Hippocampal formation (tissue), 2 donors: ENCODE data around the gene EPB41L1.

Source experiments
- DNase-seq, 2 donors: peaks; one replicate each; lab custom pipeline; 2025; lab: John Stamatoyannopoulos, UW

EPB41L1 gene

DNA sequence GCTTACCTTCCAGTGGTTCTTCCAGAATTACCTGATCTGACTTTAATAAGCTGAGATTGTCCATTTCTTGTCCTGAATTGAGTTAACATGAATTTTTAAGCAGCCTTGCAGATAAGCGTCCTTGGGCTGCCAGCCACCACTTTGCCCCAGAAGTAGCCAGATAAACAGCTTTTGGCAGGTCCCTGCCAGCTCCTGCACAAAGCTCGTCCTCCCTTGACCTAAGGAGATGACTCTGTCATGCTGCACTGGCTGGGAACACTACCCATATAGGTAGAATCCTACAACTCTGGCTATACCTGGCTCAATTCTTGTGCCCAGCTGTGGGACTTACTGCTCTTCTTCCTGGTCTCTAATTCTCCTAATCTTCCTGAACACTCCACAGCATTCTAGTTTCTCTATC is 42.1 kb downstream of the EPB41L1 start:
- no peak for DNase-seq

DNA sequence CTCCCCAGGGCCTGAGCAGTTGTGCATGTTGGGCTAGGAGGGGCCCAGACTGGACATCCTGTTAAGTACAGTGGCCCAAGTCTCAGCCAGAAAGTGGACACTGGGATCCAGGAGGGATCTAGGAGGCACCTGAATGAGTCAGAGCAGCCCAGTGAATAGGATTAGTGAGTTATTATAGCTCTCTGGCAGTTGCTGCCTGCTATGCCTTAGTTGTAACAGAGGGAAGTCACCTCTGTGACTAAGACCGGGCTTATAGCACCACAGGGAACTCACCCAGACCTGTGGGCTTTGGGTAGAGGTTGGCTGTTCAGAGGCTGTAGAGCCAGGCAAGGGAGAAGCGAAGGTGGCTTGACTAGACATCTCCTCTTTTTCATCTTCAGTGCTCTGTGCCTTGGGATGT is 42.7 kb downstream of the EPB41L1 start:
- no peak for DNase-seq

- peak; percentile 67 to 68 for DNase-seq
Measured at GRCh38 chr20:36199345-36200257, 45.1 kb downstream of the EPB41L1 start.

DNA sequence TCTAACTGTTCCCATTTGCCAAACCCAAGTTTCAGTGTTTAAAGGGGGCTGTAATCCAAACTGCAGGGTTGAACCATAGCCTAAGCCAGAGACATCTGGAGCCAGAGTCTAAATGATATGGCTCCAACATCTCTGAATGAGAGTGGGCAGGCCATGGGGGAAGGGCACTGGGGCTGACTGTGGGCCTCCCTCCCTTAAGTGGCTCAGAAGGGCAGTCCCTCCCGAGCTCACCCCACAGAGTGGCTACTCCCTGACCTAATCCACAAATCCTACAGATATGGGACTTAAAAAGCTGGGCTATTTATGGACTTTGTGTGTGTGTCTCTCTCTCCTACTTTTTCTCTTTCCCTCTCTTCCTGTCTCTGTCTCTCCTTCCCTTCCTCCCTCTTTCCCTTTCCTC is 45.9 kb downstream of the EPB41L1 start:
- no peak for DNase-seq

DNA sequence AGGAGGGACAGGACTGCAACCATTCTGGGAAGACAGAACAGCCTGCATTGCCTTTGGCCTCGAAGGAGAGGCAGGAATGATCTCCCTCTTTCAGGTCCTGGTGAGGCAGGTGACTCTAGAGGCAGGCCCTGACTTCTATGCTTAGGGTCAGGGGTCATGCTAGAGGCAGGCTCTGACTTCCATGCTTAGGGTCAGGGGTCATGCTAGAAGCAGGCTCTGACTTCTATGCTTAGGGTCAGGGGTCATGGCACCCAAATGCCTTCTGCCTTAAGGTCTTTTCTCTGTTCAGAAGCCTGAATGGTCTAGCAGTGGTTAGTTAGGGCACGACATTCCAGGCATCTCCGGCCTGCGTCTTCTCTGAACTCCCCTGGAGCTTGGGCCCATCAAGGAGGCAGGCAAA is 46.7 kb downstream of the EPB41L1 start:
- DNase-seq = no peak

- DNase-seq = peak; percentile 25 to 46
Measured at GRCh38 chr20:36202891-36203338, 48.4 kb downstream of the EPB41L1 start.

GRCh38 chr20:36203861-36204260 is 49.3 kb downstream of the EPB41L1 start:
- no peak for DNase-seq

GRCh38 chr20:36205026-36205425 is 50.5 kb downstream of the EPB41L1 start:
- DNase-seq = no peak

GRCh38 chr20:36206068-36206467 is 51.5 kb downstream of the EPB41L1 start:
- no peak for DNase-seq

GRCh38 chr20:36206641-36207040 is 52.1 kb downstream of the EPB41L1 start:
- DNase-seq = no peak

- DNase-seq = no peak
Measured at GRCh38 chr20:36207602-36208001, 53.1 kb downstream of the EPB41L1 start.

DNA sequence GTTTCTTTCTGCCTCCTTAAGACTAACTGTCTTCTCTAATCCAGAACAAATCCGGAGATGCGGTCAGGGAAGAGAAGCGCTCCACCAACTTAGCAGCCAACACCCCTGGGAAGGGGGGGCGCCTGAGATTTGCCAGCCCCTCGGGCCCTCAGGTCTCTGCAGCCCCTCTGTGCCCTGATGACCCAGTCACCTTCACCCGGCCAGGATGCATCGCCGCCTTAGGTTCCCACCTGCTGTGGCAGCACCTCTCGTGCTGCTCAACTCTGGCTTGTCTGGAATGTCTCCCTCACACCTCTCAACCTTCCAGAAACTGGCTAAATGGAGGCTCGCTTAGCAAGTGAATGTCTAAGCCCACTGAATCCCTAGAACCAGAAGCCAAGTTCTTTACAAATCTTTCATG is 53.7 kb downstream of the EPB41L1 start:
- DNase-seq = no peak

DNA sequence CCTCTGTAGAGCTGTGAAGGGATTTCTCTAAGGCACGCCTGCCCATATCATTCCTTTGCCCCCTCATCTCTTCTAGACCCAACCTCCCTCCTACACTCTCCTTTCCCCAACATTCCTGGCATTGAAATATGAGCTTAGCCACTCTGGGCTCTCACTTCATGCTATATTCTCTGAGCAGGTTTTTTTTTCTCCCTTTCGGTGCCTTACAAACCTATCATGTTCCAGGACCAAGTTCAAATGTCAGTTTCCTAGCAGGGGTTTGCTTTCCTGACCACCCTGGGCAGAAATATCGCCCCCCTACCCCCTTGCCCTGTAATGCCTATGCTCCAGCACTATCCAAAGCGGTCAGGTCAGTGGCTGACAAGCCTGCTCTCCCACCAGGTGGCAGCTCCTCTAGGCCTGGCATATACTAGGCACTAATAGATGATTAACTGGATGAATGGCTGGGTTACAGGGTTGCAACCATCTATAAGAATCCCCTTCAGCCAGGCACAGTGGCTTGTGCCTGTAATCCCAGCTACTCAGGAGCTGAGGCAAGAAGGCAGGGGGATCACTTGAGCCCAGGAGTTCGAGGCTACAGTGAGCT is 56.0 kb downstream of the EPB41L1 start:
- DNase-seq = no peak

- no peak for DNase-seq
Measured at GRCh38 chr20:36213362-36213761, 58.8 kb downstream of the EPB41L1 start.

DNA sequence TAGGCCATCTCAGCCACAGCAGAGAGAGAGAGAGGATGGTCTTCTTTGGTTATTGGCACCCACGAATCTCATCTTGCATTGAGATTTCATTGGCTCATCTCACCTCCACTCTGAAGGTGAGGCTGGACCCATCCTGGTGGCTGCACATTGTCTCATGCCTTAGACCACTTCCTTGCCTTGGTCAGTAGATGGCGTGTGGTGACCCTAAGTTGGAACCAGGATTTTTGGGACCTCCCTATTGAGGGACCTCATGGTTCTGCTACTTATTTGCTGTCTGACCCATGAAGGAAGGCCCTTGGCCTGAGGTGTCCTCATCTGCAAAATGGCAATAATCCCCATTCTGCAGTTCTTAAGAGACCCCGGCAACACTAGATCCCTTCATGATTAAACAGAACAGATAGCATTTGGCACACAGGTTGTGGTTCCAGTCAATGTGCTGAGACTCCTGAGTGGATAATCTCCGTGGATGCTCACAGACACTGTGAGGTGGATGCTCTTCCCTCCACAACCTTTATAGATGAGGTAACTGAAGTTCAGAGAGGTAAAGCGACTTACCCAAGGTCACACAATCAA is 60.2 kb downstream of the EPB41L1 start:
- no peak for DNase-seq

DNA sequence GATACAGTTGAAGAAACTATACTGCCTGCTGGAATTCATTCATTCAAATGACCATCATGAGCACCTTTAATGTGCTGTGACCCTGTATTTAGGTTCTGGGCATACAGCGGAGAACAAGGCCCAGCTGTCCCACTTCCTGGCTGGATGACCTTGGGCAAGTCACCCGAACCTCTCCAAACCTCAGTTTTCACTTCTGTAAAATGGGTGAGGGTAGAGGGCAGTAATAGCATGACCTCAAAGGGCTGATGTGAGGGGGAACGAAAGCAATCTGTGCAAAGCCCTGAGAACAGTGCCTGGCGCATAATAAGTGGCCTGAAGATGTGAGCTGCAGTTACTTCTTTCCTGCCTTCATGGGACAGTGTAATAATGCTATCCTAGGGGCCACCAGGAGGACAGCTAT is 61.2 kb downstream of the EPB41L1 start:
- DNase-seq = no peak

DNA sequence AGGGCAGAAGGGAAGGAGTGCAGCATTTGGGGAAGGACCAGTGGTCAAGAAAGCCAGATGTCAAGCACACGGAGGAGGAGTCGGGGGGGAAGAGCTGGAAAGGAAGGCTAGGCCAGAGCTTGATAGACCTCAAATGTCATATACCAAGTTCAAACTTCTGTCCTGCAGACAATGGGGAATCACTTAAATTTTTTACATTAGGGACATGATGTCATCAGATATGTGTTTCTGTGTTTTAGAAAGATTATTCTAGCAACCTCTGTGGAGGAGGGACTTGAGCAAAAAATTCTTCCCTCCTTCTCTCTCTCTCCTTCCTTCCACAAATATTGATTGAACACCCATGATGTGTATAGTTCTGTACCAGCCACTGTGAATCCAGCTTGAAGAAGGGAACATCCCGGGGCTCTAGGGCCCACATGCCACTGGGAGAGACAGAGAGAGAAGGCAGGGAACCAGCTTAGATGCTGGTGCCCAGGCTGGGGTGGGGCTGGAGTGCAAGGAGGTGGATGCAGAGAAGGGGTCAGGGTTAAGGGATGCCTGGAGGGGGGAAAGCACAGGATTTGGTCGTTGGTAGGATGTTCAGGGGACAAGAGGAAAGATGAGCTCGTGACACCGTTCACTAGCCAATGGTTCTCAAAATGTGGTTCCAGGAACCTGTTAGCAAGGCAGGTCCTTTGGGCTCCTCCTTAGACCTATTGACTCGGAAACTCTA is 61.9 kb downstream of the EPB41L1 start:
- DNase-seq = no peak

DNA sequence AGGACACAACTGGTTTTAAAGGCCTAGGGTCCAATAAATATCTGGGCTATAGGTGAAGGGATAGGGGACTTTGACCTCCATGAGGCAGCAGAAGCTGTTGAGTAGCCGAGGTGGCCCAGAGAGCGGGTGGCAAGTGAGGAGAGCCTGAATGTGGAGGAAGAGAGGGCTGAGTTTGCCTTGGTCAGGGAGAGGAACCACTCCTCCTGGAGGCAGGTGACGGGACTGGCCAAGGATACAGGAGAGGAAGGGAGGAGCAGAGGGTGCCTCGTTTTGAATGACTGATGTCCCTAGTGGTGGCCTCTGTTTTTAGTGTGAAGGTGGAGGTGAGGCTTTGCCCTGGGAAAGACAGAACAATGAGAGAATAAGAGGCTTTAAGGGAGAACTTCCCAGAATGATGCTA is 62.7 kb downstream of the EPB41L1 start:
- no peak for DNase-seq

- no peak for DNase-seq
Measured at GRCh38 chr20:36218380-36219064, 64.0 kb downstream of the EPB41L1 start.

GRCh38 chr20:36219671-36220220 is 65.2 kb downstream of the EPB41L1 start:
- DNase-seq = peak; percentile 26 to 44

- no peak for DNase-seq
Measured at GRCh38 chr20:36225666-36226065, 71.1 kb downstream of the EPB41L1 start.
